BLaER1 (cell line): ENCODE measurements around the gene NEURL1.

Source experiments
- H3K27ac ChIP-seq: shearing (Covaris generic); formaldehyde crosslinking; 2 replicates; pipeline ENCODE4 v1.8.1; 2022
- H3K27me3 ChIP-seq: shearing (Covaris generic); formaldehyde crosslinking; 2 replicates; pipeline ENCODE4 v1.8.1; 2022
- H3K36me3 ChIP-seq: shearing (Covaris generic); formaldehyde crosslinking; 2 replicates; pipeline ENCODE4 v1.8.1; 2022
- H3K4me1 ChIP-seq: shearing (Covaris generic); formaldehyde crosslinking; 2 replicates; pipeline ENCODE4 v1.8.1; 2022
- H3K4me2 ChIP-seq: shearing (Covaris generic); formaldehyde crosslinking; 2 replicates; pipeline ENCODE4 v1.8.1; 2022
- H3K4me3 ChIP-seq: shearing (Covaris generic); formaldehyde crosslinking; 2 replicates; pipeline ENCODE4 v1.8.1; 2022
- H3K9ac ChIP-seq: shearing (Covaris generic); formaldehyde crosslinking; 2 replicates; pipeline ENCODE4 v1.8.1; 2022
- H3K9me3 ChIP-seq: shearing (Covaris generic); formaldehyde crosslinking; 2 replicates; pipeline ENCODE4 v1.8.1; 2022
- H4K20me1 ChIP-seq: shearing (Covaris generic); formaldehyde crosslinking; 2 replicates; pipeline ENCODE4 v1.8.1; 2022
- Cebpa-rat ChIP-seq: shearing (Covaris generic); IDR thresholded peaks from 2 replicates; pipeline ENCODE4 v1.8.1; 2022

Gene NEURL1

GRCh38 chr10:103544657-103545310, 51.3 kb downstream of the NEURL1 start:
- no peak for TF ChIP-seq Cebpa-rat
- Histone ChIP-seq H3K4me2 (no peak overlapping the region; the same call in 1 of the 2 replicates), H3K27me3 (no peaks in the 10 kb centered on the region), H3K4me1 (peaks cover 53% of the 10 kb centered on the region), H3K4me3 (no peak overlapping the region), H3K36me3 (no peaks in the 10 kb centered on the region), H4K20me1 (peaks cover 7% of the 10 kb centered on the region; the same call in 1 of the 2 replicates), H3K27ac (no peak overlapping the region), H3K9ac (no peak overlapping the region), H3K9me3 (no peaks in the 10 kb centered on the region)

GRCh38 chr10:103545366-103545765, 51.9 kb downstream of the NEURL1 start:
- no peak overlapping the region for H3K9ac ChIP-seq
- no peak overlapping the region for H3K4me2 ChIP-seq
- peaks cover 7% of the 10 kb centered on the region; the same call in 1 of the 2 replicates for H4K20me1 ChIP-seq
- no peaks in the 10 kb centered on the region for H3K9me3 ChIP-seq
- H3K4me3 ChIP-seq, result no peak overlapping the region
- H3K27ac ChIP-seq, result no peak overlapping the region
- H3K27me3 ChIP-seq, result no peaks in the 10 kb centered on the region
- no peaks in the 10 kb centered on the region for H3K36me3 ChIP-seq
- no peak for TF ChIP-seq Cebpa-rat
- H3K4me1 ChIP-seq, result peaks cover 59% of the 10 kb centered on the region

DNA sequence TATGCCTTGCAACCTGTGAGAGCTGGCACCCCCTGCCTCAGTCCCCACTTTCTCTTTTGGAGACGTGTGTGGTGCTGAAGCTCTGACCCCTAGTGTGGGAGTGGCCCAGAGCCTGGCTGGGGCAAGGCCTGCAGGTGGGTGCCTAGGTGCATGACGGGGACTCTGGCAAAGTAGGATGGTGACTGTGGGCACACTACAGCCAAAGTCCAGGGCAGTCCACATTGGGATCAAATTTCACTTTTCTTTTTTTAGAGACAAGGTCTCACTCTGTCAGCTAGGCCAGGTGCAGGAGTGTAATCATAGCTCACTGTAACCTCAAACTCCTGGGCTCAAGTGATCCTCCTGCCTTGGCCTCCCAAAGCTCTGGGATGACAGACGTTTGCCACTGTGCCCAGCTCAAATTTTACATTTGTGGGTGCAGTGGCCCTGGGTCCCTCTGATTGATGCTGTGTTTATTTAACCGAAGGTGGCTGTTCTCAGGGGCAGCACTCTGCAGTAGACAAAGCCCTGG, 52.3 kb downstream of the NEURL1 start:
- Histone ChIP-seq H3K27me3 (no peaks in the 10 kb centered on the region), H3K9ac (no peak overlapping the region), H3K9me3 (no peaks in the 10 kb centered on the region), H4K20me1 (peaks cover 7% of the 10 kb centered on the region; the same call in 1 of the 2 replicates), H3K4me2 (no peak overlapping the region), H3K27ac (no peak overlapping the region), H3K4me1 (peaks cover 63% of the 10 kb centered on the region), H3K36me3 (no peaks in the 10 kb centered on the region), H3K4me3 (no peak overlapping the region)
- TF ChIP-seq Cebpa-rat, result no peak

- H4K20me1 ChIP-seq, result peaks cover 7% of the 10 kb centered on the region; the same call in 1 of the 2 replicates
- no peaks in the 10 kb centered on the region for H3K9me3 ChIP-seq
- no peak overlapping the region for H3K9ac ChIP-seq
- no peak overlapping the region for H3K27ac ChIP-seq
- H3K36me3 ChIP-seq, result no peaks in the 10 kb centered on the region
- H3K4me2 ChIP-seq, result no peak overlapping the region
- H3K4me1 ChIP-seq, result peaks cover 63% of the 10 kb centered on the region
- H3K27me3 ChIP-seq, result no peaks in the 10 kb centered on the region
- TF ChIP-seq Cebpa-rat, result no peak
- H3K4me3 ChIP-seq, result no peak overlapping the region
Observed at GRCh38 chr10:103546401-103546800, 52.9 kb downstream of the NEURL1 start.

- Histone ChIP-seq H4K20me1 (peaks cover 7% of the 10 kb centered on the region; the same call in 1 of the 2 replicates), H3K9ac (no peak overlapping the region), H3K4me3 (no peak overlapping the region), H3K27ac (no peak overlapping the region), H3K9me3 (no peaks in the 10 kb centered on the region), H3K27me3 (no peaks in the 10 kb centered on the region), H3K4me1 (peaks cover 63% of the 10 kb centered on the region), H3K4me2 (peak overlapping the region; percentile 7; the same call in 1 of the 2 replicates), H3K36me3 (no peaks in the 10 kb centered on the region)
- no peak for TF ChIP-seq Cebpa-rat
Observed at GRCh38 chr10:103547391-103547946, 54.0 kb downstream of the NEURL1 start.

- Histone ChIP-seq H3K36me3 (no peaks in the 10 kb centered on the region), H3K4me2 (no peak overlapping the region), H3K9me3 (no peaks in the 10 kb centered on the region), H3K27ac (no peak overlapping the region), H3K4me1 (peaks cover 63% of the 10 kb centered on the region), H3K9ac (no peak overlapping the region), H3K4me3 (no peak overlapping the region), H3K27me3 (no peaks in the 10 kb centered on the region), H4K20me1 (peaks cover 6% of the 10 kb centered on the region; the same call in 1 of the 2 replicates)
- no peak for TF ChIP-seq Cebpa-rat
Observed at GRCh38 chr10:103548006-103548405, 54.5 kb downstream of the NEURL1 start.

DNA sequence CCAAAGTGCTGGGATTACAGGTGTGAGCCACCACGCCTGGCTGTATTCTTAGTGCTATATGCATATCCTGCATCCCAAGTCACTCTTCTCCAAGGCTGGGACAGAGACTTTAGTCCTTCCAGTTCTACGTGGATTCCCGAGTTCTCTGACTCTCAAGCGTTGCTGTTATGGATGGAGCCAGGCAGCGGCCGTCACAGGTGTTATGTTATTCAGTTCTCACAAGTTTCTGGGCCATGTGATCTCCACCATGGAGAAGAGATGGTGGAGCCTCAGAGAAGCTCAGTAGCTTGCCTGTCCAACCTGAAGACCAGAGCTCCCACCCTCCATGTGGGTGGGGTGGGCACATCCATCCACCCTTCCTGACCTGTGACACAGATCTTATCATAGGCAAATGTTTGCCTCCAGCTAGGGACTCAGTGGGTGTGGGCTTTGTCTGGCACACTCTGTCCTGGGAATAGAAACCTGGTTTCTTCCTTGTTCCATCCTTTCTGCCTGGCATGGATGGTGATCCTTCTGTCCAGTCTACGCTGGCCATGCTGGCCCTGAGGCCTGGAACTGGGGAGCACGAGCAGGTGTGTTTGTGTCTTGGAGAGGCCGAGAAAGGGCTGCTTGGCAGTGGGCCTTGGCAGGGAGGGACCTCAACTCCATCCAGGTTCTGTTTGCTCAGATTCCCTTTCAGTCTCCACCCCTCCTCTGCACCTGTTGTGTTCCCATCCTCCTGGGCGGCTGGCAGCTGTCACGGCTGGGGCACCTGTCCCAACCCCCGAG, 55.3 kb downstream of the NEURL1 start:
- Histone ChIP-seq H3K36me3 (no peaks in the 10 kb centered on the region), H3K9ac (no peak overlapping the region), H3K4me1 (peaks cover 63% of the 10 kb centered on the region), H3K4me2 (no peak overlapping the region), H3K4me3 (no peak overlapping the region), H3K27ac (no peak overlapping the region), H4K20me1 (no peaks in the 10 kb centered on the region), H3K9me3 (no peaks in the 10 kb centered on the region), H3K27me3 (no peaks in the 10 kb centered on the region)
- no peak for TF ChIP-seq Cebpa-rat

DNA sequence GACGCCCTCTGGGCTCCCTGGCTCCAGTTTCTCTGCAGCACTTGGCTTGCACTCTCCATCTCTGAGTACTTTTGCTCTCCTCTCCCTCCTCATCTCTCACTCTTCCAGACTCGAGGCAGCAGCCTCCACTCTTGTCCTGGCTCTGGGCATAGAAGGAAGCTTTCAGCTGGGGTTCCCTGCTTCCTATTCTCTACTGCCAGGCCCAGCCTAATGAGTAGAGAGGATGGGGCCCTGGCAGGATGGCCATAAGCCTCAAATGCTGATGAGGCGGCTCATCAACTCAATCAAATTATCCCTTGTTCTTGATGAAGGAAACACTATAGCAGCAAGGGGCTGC, 55.8 kb downstream of the NEURL1 start:
- Histone ChIP-seq H3K27me3 (peaks cover 3% of the 10 kb centered on the region), H4K20me1 (no peaks in the 10 kb centered on the region)

GRCh38 chr10:103550229-103550628, 56.7 kb downstream of the NEURL1 start:
- no peak overlapping the region for H3K27ac ChIP-seq
- H3K9me3 ChIP-seq, result no peaks in the 10 kb centered on the region
- no peaks in the 10 kb centered on the region for H3K36me3 ChIP-seq
- H3K27me3 ChIP-seq, result peaks cover 10% of the 10 kb centered on the region
- no peak for TF ChIP-seq Cebpa-rat
- peaks cover 63% of the 10 kb centered on the region for H3K4me1 ChIP-seq
- H3K4me3 ChIP-seq, result no peak overlapping the region
- H3K9ac ChIP-seq, result no peak overlapping the region
- H4K20me1 ChIP-seq, result no peaks in the 10 kb centered on the region
- peak overlapping the region; percentile 38 for H3K4me2 ChIP-seq

More for the DNA sequence above, 55.8 kb downstream of the NEURL1 start:
- H3K4me2 ChIP-seq, result no peak overlapping the region
- no peaks in the 10 kb centered on the region for H3K36me3 ChIP-seq
- no peak overlapping the region for H3K27ac ChIP-seq
- no peaks in the 10 kb centered on the region for H3K9me3 ChIP-seq
- H3K4me3 ChIP-seq, result no peak overlapping the region
- TF ChIP-seq Cebpa-rat, result no peak
- no peak overlapping the region for H3K9ac ChIP-seq
- peaks cover 63% of the 10 kb centered on the region for H3K4me1 ChIP-seq
